Measurements from ENCODE around the gene COX19. TPM values are rescaled to one million over a fixed set of nuclear protein-coding genes. Genes with fewer than 3 reads are reported as not detected.

Gene COX19
- total RNA-seq, 1 experiment from 2014 or later, result 14.4 TPM

GRCh38 chr7:1011297-1012003, 36.1 kb upstream of the COX19 start:
- Histone ChIP-seq H3K27ac (ENCODE audit: low read length) (no peak overlapping the region), H3K36me3 (ENCODE audit: control insufficient read depth, insufficient read depth, low read length) (no peaks in the 10 kb centered on the region), H3K4me3 (ENCODE audit: low read depth in 2 of 2, low read length in 2 of 2) (no peak overlapping the region), H3K27me3 (ENCODE audit: control insufficient read depth, insufficient read depth, low read length) (no peaks in the 10 kb centered on the region), H3K4me1 (ENCODE audit: control insufficient read depth, insufficient read depth, low read length) (peaks cover 5% of the 10 kb centered on the region; the same call in 1 of the 2 replicates), H3K9me3 (ENCODE audit: control insufficient read depth, insufficient read depth, low read depth, low read length) (no peaks in the 10 kb centered on the region)
- no peak for DNase-seq (ENCODE audit: low read depth, low spot score)
- no TSS peak for BruUV-seq (replicated peaks)
- ChIA-PET CTCF (no interaction called here), POLR2A (no interaction called here)
- no peak for TF ChIP-seq CTCF (IDR thresholded peaks at IDR 0.05)
- TF ChIP-seq POLR2AphosphoS5 (IDR thresholded peaks at IDR 0.05; ENCODE audit: low read depth, low read length), result no peak
- TF ChIP-seq TCF7L2 (IDR thresholded peaks at IDR 0.05; ENCODE audit: low read depth, low read length), result no peak
- no peak for TF ChIP-seq REST (IDR thresholded peaks at IDR 0.05; ENCODE audit: insufficient read depth in 1 of 2, low read depth in 2 of 2, low read length in 1 of 2)
- no peak for TF ChIP-seq SIN3A (IDR thresholded peaks at IDR 0.05; ENCODE audit: borderline replicate concordance, insufficient read depth, low read depth, low read length)
- intact Hi-C loops (cut with micrococcal nuclease; ENCODE audit: unreplicated experiment) (no loop called here), in situ Hi-C loops (cut with HindIII; ENCODE audit: low pct_unique_long_range_greater_than_20kb, low sequenced_read_pairs) (no loop called here)
- no peak for ATAC-seq

GRCh38 chr7:1010226-1010625, 34.9 kb upstream of the COX19 start:
- Histone ChIP-seq H3K4me3 (ENCODE audit: low read depth in 2 of 2, low read length in 2 of 2) (no peak overlapping the region), H3K27me3 (ENCODE audit: control insufficient read depth, insufficient read depth, low read length) (no peaks in the 10 kb centered on the region), H3K9me3 (ENCODE audit: control insufficient read depth, insufficient read depth, low read depth, low read length) (no peaks in the 10 kb centered on the region), H3K4me1 (ENCODE audit: control insufficient read depth, insufficient read depth, low read length) (peaks cover under 1% of the 10 kb centered on the region; the same call in 1 of the 2 replicates), H3K27ac (ENCODE audit: low read length) (no peak overlapping the region), H3K36me3 (ENCODE audit: control insufficient read depth, insufficient read depth, low read length) (no peaks in the 10 kb centered on the region)
- ChIA-PET CTCF (no interaction called here), POLR2A (no interaction called here)
- TF ChIP-seq POLR2AphosphoS5 (IDR thresholded peaks at IDR 0.05; ENCODE audit: low read depth, low read length), result no peak
- TF ChIP-seq CTCF (IDR thresholded peaks at IDR 0.05), result no peak
- TF ChIP-seq TCF7L2 (IDR thresholded peaks at IDR 0.05; ENCODE audit: low read depth, low read length), result no peak
- TF ChIP-seq SIN3A (IDR thresholded peaks at IDR 0.05; ENCODE audit: borderline replicate concordance, insufficient read depth, low read depth, low read length), result no peak
- no peak for TF ChIP-seq REST (IDR thresholded peaks at IDR 0.05; ENCODE audit: insufficient read depth in 1 of 2, low read depth in 2 of 2, low read length in 1 of 2)
- no TSS peak for BruUV-seq (replicated peaks)
- intact Hi-C loops (cut with micrococcal nuclease; ENCODE audit: unreplicated experiment), result no loop called here
- DNase-seq (ENCODE audit: low read depth, low spot score) (no peak), ATAC-seq (no peak)
- in situ Hi-C loops (cut with HindIII; ENCODE audit: low pct_unique_long_range_greater_than_20kb, low sequenced_read_pairs), result no loop called here

All from Panc1 (cell line).